ENCODE results near the gene NOL9. TPM values are rescaled to one million over a fixed set of nuclear protein-coding genes. Genes with fewer than 3 reads are reported as not detected.

The NOL9 gene
- total and polyA plus RNA-seq, 2 donors: 8.6 to 11.1 TPM

DNA sequence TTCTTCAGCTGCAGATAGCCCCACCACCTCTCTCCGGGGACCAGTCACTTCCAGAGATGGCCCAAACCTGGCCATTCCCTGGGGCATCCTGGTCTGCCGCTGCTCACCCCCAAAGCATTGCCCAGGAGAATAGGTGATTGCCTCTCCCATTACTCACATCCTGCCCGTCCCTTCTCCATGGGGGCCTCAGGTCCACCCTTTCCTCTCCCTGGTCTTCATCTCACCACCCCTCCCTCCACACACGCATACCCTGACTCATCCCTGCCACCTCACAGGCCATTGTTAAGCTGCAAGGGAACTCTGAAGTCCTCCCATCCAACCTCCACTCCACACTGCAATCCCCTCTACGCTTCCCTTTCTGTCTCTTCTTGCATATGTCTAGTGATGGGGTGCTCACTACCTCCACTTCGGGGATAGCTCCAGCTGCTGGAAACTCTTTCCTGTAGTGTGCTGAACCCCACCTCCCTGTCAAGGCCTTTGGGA lies 62.8 kb downstream of the NOL9 start, which contains the start of gene PLEKHG5:
PLEKHG5 (minus strand) TSS at position 188 of the 483 bp plus-strand sequence. CDS start 14,096 bp downstream, outside the sequence.
- peak within 1 kb of the TSS in 1 of 2 donors; percentile 61 for H3K27ac ChIP-seq (ENCODE audit: low read depth in 1 of 2, low read length in 1 of 2)
- peaks cover 13 to 59% of the 10 kb centered on the region in 2 donors for H3K27me3 ChIP-seq (ENCODE audit: control insufficient read depth in 2 of 2, insufficient read depth in 1 of 2, low read length in 1 of 2)
- H3K4me1 ChIP-seq (ENCODE audit: control insufficient read depth in 2 of 2, insufficient read depth in 2 of 2, low read length in 2 of 2): peaks cover 0 to 23% of the 10 kb centered on the region in 2 donors
- peak within 1 kb of the TSS; percentile 69 to 79 for H3K4me3 ChIP-seq (ENCODE audit: low read length in 2 of 2)
- 94% methylated on average over 6 of the region's 6 CpGs for WGBS
- no peaks in the 10 kb centered on the region for H3K9me3 ChIP-seq (ENCODE audit: control insufficient read depth in 2 of 2, insufficient read depth in 1 of 2, low read length in 1 of 2)
- DNase-seq (ENCODE audit: low read depth in 6 of 9, low spot score in 9 of 9): no peak
- H3K36me3 ChIP-seq (ENCODE audit: control insufficient read depth in 2 of 2, insufficient read depth in 2 of 2, low read length in 1 of 2): no peaks in the 10 kb centered on the region

DNA sequence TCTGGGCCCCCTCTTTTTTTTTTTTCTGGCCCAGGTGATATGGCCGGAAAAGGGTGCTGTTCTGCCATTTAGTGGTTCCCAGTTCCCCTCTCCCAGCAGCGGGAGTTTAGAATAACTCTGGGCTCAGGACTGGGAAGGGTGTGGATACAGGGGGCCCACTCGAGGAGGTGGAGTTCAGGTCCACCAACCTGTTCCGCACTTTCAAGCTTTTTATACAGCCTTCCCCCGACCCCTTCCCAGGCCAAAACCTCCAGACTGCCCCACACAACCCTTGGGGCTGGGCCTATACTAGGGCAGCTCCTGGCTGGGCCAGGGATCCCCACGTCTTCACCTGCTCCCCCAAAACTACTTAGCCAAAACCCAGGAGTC lies 63.2 kb downstream of the NOL9 start:
- WGBS: 45% methylated on average over 6 of the region's 6 CpGs
- peaks cover 0 to 22% of the 10 kb centered on the region in 2 donors for H3K4me1 ChIP-seq (ENCODE audit: control insufficient read depth in 2 of 2, insufficient read depth in 2 of 2, low read length in 2 of 2)

DNA sequence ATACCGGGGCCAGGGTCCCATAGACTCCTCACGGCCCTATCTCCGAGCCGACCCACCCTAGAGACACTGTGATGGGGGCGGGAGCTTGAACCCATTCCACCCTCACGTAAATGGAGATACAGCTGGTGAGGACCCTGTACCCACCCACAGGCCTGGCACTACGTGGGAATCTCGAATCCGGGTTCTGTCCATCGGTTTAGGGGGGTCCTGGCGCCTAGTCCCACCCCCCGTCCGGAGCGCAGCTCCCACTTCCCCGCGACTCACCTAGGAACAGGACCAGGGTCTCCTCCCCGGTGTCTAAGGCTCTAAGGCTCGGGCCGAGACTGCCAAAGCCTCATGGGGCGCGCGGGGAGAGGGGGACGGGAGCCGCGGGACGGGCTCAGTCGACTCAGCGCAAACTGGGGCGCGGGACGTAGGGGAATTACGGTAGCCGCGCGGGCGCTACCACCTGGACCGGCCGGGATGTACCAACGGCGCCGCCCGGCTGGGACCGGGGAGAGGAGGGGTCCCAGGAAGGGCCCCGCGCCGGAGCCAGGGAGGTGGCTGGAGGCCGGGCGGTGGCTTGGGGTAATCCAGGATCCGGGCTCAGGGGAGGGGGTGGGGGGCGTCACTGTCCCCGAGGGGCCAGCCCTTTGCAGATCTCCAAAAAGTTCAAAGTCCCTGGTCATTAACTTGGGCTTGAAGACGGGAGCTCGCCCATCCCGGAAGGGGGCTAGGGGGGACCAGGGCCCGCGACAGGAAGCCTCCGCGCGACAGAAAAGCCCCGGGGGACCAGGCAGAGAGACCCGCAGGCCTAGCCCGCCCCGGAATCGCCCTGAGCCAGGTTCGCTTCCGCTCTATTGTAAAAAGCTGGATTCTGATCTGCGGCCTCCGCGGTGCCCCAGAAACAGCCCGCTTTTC lies 63.9 kb downstream of the NOL9 start:
- DNase-seq (ENCODE audit: low read depth in 6 of 9, low spot score in 9 of 9): peak in 6 of 9 donors; percentile 33 to 73 (median 50)
- H3K27ac ChIP-seq (ENCODE audit: low read depth in 1 of 2, low read length in 1 of 2): peak overlapping the region in 1 of 2 donors; percentile 61
- no peaks in the 10 kb centered on the region for H3K36me3 ChIP-seq (ENCODE audit: control insufficient read depth in 2 of 2, insufficient read depth in 2 of 2, low read length in 1 of 2)
- H3K27me3 ChIP-seq (ENCODE audit: control insufficient read depth in 2 of 2, insufficient read depth in 1 of 2, low read length in 1 of 2): peaks cover 16 to 58% of the 10 kb centered on the region in 2 donors
- no peaks in the 10 kb centered on the region for H3K9me3 ChIP-seq (ENCODE audit: control insufficient read depth in 2 of 2, insufficient read depth in 1 of 2, low read length in 1 of 2)
- WGBS: under 1% methylated on average over 70 of the region's 70 CpGs
- H3K4me1 ChIP-seq (ENCODE audit: control insufficient read depth in 2 of 2, insufficient read depth in 2 of 2, low read length in 2 of 2): peaks cover 0 to 25% of the 10 kb centered on the region in 2 donors
- H3K4me3 ChIP-seq (ENCODE audit: low read length in 2 of 2): peak overlapping the region; percentile 69 to 79

More for the DNA sequence above, 63.2 kb downstream of the NOL9 start:
- no peaks in the 10 kb centered on the region for H3K36me3 ChIP-seq (ENCODE audit: control insufficient read depth in 2 of 2, insufficient read depth in 2 of 2, low read length in 1 of 2)
- H3K27me3 ChIP-seq (ENCODE audit: control insufficient read depth in 2 of 2, insufficient read depth in 1 of 2, low read length in 1 of 2): peaks cover 13 to 59% of the 10 kb centered on the region in 2 donors
- no peaks in the 10 kb centered on the region for H3K9me3 ChIP-seq (ENCODE audit: control insufficient read depth in 2 of 2, insufficient read depth in 1 of 2, low read length in 1 of 2)
- DNase-seq (ENCODE audit: low read depth in 6 of 9, low spot score in 9 of 9): no peak
- H3K27ac ChIP-seq (ENCODE audit: low read depth in 1 of 2, low read length in 1 of 2): no peak overlapping the region
- H3K4me3 ChIP-seq (ENCODE audit: low read length in 2 of 2): peak overlapping the region; percentile 69 to 79

DNA sequence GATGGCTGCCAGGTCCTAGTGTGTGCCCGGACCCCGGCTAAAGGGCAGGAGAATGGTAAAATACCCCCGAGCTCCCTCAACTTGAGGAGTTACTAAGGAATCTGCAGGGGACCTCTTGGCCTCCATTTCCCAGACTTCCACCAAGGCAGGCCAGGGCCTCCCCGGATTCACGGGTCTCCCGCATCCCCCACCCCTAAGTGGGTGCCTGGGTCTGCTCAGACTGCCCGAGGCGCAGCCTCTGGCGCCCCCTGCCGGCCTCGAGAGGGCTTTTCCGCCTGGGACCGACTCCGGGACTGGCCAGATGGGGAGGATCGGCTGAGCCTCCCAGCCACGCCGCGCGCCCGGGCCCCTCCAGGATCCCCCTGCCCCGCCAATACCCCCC lies 64.5 kb downstream of the NOL9 start:
- Histone ChIP-seq H3K27me3 (ENCODE audit: control insufficient read depth in 2 of 2, insufficient read depth in 1 of 2, low read length in 1 of 2) (peaks cover 17 to 58% of the 10 kb centered on the region in 2 donors), H3K4me3 (ENCODE audit: low read length in 2 of 2) (peak overlapping the region; percentile 69 to 79), H3K27ac (ENCODE audit: low read depth in 1 of 2, low read length in 1 of 2) (peak overlapping the region in 1 of 2 donors; percentile 11), H3K4me1 (ENCODE audit: control insufficient read depth in 2 of 2, insufficient read depth in 2 of 2, low read length in 2 of 2) (peaks cover 0 to 25% of the 10 kb centered on the region in 2 donors), H3K9me3 (ENCODE audit: control insufficient read depth in 2 of 2, insufficient read depth in 1 of 2, low read length in 1 of 2) (no peaks in the 10 kb centered on the region), H3K36me3 (ENCODE audit: control insufficient read depth in 2 of 2, insufficient read depth in 2 of 2, low read length in 1 of 2) (no peaks in the 10 kb centered on the region)
- peak in 8 of 9 donors; percentile 29 to 83 (median 62) for DNase-seq (ENCODE audit: low read depth in 6 of 9, low spot score in 9 of 9)
- 13% methylated on average over 21 of the region's 21 CpGs for WGBS

DNA sequence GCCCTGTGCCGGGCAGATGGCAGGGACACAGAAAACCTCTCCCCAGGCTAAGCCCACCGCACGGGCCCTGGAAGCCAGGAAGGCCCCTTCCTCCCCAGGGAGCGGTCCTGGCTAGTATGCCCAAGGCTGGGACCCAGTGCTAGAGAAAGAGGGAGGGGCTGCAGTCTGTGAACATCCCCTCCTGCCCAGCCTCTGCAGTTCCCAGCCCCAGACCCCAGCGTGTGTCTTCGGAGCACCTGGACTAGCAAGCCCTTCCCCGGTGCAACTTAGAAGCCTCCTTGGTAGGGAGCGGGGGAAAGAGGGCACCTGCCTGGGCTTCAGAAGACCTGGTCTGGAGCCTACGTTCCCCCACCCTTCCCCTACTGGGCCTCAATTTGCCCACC lies 64.9 kb downstream of the NOL9 start:
- H3K36me3 ChIP-seq (ENCODE audit: control insufficient read depth in 2 of 2, insufficient read depth in 2 of 2, low read length in 1 of 2): no peaks in the 10 kb centered on the region
- 90% methylated on average over 9 of the region's 9 CpGs for WGBS
- DNase-seq (ENCODE audit: low read depth in 6 of 9, low spot score in 9 of 9): no peak
- H3K4me1 ChIP-seq (ENCODE audit: control insufficient read depth in 2 of 2, insufficient read depth in 2 of 2, low read length in 2 of 2): peaks cover 0 to 25% of the 10 kb centered on the region in 2 donors
- H3K27ac ChIP-seq (ENCODE audit: low read depth in 1 of 2, low read length in 1 of 2): peak overlapping the region in 1 of 2 donors; percentile 41
- no peak overlapping the region for H3K4me3 ChIP-seq (ENCODE audit: low read length in 2 of 2)
- no peaks in the 10 kb centered on the region for H3K9me3 ChIP-seq (ENCODE audit: control insufficient read depth in 2 of 2, insufficient read depth in 1 of 2, low read length in 1 of 2)
- peaks cover 22 to 58% of the 10 kb centered on the region in 2 donors for H3K27me3 ChIP-seq (ENCODE audit: control insufficient read depth in 2 of 2, insufficient read depth in 1 of 2, low read length in 1 of 2)

DNA sequence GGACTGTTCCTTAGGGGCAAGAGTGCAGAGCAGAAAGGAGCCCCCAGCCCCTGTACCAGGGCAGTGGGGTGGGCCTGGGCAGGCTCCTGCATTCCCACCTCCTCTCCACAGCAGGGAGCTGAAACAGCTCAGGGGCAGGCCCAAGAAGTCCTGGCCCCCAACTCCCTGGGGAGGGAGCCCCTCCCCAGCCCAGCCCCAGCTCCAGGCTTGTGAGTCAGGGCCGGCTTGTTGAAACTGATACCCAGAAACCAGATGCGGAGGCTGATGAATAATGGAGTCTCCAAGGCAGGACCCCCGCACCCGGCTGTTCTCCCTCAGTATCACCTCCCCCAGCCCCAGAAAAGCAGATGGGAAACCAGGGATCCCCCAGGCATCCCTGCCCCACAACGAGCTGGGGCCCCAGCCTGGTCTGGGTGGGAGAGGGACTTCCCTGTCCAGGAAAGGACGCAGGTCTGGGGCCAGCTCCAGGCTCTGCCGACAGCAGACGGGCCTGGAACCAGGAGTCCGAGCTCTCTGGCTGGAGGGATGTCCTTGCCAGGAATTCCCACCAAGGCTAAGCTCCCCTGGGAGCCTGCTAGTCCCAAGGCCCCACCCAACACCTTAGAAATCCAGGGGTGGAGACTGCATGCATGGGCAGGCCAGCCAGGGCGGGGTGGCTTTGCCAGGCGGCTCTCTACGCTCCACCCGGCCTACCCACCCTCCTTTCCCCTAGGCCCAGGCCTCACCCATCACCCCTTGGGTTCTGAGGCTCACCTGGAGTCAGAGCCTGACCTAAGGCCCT lies 65.5 kb downstream of the NOL9 start:
- H3K27ac ChIP-seq (ENCODE audit: low read depth in 1 of 2, low read length in 1 of 2): peak overlapping the region; percentile 41 to 75
- no peak for DNase-seq (ENCODE audit: low read depth in 6 of 9, low spot score in 9 of 9)

DNA sequence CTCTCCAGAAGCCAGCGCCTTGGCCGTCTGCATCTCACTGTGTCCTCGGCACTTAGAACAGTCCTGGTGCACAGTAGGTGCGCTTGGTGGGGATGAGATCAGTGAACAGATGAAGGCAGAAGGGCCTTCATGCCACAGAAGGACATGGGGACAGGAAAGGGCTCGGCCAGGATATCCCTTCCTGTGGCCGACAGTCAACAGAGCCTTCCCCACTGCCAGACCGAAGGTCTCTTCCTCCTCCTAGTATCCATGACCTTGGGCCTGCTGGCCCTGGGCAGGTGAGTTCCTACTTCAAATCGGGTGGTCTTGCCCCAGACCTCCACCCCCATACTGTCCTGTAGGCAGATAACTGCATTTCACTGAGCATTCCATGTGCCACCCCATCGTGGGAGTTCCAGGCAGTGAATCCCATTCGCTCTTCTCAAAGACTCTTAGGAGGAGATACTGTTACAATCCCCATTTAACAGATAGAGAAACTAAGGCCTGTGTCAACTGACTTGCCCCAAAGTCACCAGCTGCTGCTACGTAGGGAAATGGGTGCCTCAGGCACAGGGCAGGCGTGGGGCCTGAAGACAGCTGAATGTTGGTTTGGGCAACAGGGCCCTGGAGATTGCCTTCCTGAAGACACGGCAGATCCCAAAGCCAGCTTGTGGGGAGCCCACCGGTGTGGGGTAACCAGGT lies 66.4 kb downstream of the NOL9 start:
- H3K4me1 ChIP-seq (ENCODE audit: control insufficient read depth in 2 of 2, insufficient read depth in 2 of 2, low read length in 2 of 2): peaks cover 0 to 25% of the 10 kb centered on the region in 2 donors
- WGBS: 93% methylated on average over 14 of the region's 14 CpGs
- no peak overlapping the region for H3K27ac ChIP-seq (ENCODE audit: low read depth in 1 of 2, low read length in 1 of 2)

More for the DNA sequence above, 65.5 kb downstream of the NOL9 start:
- Histone ChIP-seq H3K9me3 (ENCODE audit: control insufficient read depth in 2 of 2, insufficient read depth in 1 of 2, low read length in 1 of 2) (no peaks in the 10 kb centered on the region), H3K36me3 (ENCODE audit: control insufficient read depth in 2 of 2, insufficient read depth in 2 of 2, low read length in 1 of 2) (no peaks in the 10 kb centered on the region), H3K4me3 (ENCODE audit: low read length in 2 of 2) (no peak overlapping the region), H3K4me1 (ENCODE audit: control insufficient read depth in 2 of 2, insufficient read depth in 2 of 2, low read length in 2 of 2) (peaks cover 0 to 25% of the 10 kb centered on the region in 2 donors), H3K27me3 (ENCODE audit: control insufficient read depth in 2 of 2, insufficient read depth in 1 of 2, low read length in 1 of 2) (peaks cover 27 to 63% of the 10 kb centered on the region in 2 donors)
- WGBS: 94% methylated on average over 13 of the region's 13 CpGs

DNA sequence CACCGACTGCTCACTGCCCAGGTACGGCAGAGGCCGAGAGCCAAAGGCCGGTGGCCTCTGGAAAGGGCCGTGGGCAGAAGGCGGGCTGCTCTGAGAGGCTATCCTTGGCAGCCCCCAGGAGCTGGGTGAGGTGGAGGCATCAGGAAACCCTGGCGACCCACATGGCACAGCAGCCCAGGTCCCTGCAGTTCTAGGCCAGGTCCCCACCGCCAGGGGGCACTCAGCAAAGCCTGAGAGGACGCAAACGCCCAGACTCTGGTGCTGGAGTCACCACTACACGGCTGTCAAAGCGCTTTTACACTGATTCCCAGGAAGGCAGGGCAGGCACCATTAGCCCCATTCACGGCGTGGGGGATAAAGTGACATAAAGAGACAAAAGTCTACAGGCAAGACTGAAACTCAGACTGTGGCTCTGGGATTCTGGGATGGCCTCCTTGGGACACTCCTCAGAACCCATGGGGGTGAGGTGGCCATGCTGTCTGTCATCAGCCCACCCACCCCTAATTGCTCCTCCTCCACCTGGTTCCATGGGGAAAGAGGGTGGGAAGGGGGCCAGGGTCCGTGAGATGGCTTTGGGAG lies 67.8 kb downstream of the NOL9 start:
- H3K27ac ChIP-seq (ENCODE audit: low read depth in 1 of 2, low read length in 1 of 2): no peak overlapping the region
- peaks cover 0 to 20% of the 10 kb centered on the region in 2 donors for H3K4me1 ChIP-seq (ENCODE audit: control insufficient read depth in 2 of 2, insufficient read depth in 2 of 2, low read length in 2 of 2)
- peaks cover 38 to 80% of the 10 kb centered on the region in 2 donors for H3K27me3 ChIP-seq (ENCODE audit: control insufficient read depth in 2 of 2, insufficient read depth in 1 of 2, low read length in 1 of 2)
- H3K9me3 ChIP-seq (ENCODE audit: control insufficient read depth in 2 of 2, insufficient read depth in 1 of 2, low read length in 1 of 2): no peaks in the 10 kb centered on the region
- 5% methylated on average over 15 of the region's 15 CpGs for WGBS
- no peaks in the 10 kb centered on the region for H3K36me3 ChIP-seq (ENCODE audit: control insufficient read depth in 2 of 2, insufficient read depth in 2 of 2, low read length in 1 of 2)
- peak in 8 of 9 donors; percentile 43 to 85 (median 72) for DNase-seq (ENCODE audit: low read depth in 6 of 9, low spot score in 9 of 9)
- no peak overlapping the region for H3K4me3 ChIP-seq (ENCODE audit: low read length in 2 of 2)

More for the DNA sequence above, 66.4 kb downstream of the NOL9 start:
- H3K36me3 ChIP-seq (ENCODE audit: control insufficient read depth in 2 of 2, insufficient read depth in 2 of 2, low read length in 1 of 2): no peaks in the 10 kb centered on the region
- H3K4me3 ChIP-seq (ENCODE audit: low read length in 2 of 2): no peak overlapping the region
- H3K9me3 ChIP-seq (ENCODE audit: control insufficient read depth in 2 of 2, insufficient read depth in 1 of 2, low read length in 1 of 2): no peaks in the 10 kb centered on the region
- H3K27me3 ChIP-seq (ENCODE audit: control insufficient read depth in 2 of 2, insufficient read depth in 1 of 2, low read length in 1 of 2): peaks cover 32 to 71% of the 10 kb centered on the region in 2 donors
- no peak for DNase-seq (ENCODE audit: low read depth in 6 of 9, low spot score in 9 of 9)

All from thymus (tissue), 11 donors.